Colonic mucosa (tissue), 4 donors: ENCODE measurements around the gene CACNA1H. TPM values are rescaled to one million over a fixed set of nuclear protein-coding genes. Genes with fewer than 3 reads are reported as not detected.

Experiments used
- DNase-seq: peaks from one replicate; pipeline ENCODE4 v3.0.0-alpha.2; 2020
- H3K27ac ChIP-seq: fragments of 200-600 bp; one replicate; pipeline ENCODE4 v1.8.0; 2021
- H3K27me3 ChIP-seq: fragments of 200-600 bp; one replicate; pipeline ENCODE4 v1.8.0; 2021
- H3K36me3 ChIP-seq: fragments of 200-600 bp; one replicate; pipeline ENCODE4 v1.8.0; 2021
- H3K4me1 ChIP-seq: fragments of 200-600 bp; one replicate; pipeline ENCODE4 v1.8.0; 2021; ENCODE audit warnings: mild to moderate bottlenecking
- H3K4me3 ChIP-seq: fragments of 200-600 bp; one replicate; pipeline ENCODE4 v1.8.0; 2021
- H3K9ac ChIP-seq, 2 donors: one replicate each; pipeline ENCODE4 v1.7.0; 2013; ENCODE audit warnings: control low read depth in 2 of 2, low read depth in 2 of 2, low read length in 2 of 2
- H3K9me3 ChIP-seq: fragments of 200-600 bp; one replicate; pipeline ENCODE4 v1.8.0; 2021
- CTCF ChIP-seq: fragments of 200-600 bp; IDR thresholded peaks from one replicate; pipeline ENCODE4 v1.8.0; 2022; ENCODE audit warnings: antibody characterized with exemption, mild to moderate bottlenecking
- intact Hi-C: fragments of 100-400 bp; cut with DNase I; formaldehyde crosslinking; loops from one replicate; pipeline ENCODE4 v1.14.1; 2022
- total RNA-seq, 2 donors: library from RNA; stranded (reverse); fragmentation: NEBNext Ultra II Directional in 1 of 2; extraction: Animal tissue kit (Norgen Biotek cat#: 25700) in 1 of 2; gene quantifications; one replicate each; pipeline ENCODE4 v1.2.1, GENCODE V29; 2021
- donor health status: healthy.
- donor health status: DM: no; HTN: no; CAD: no.
- donor health status: DM: no; HTN: no; CAD: no.

The CACNA1H gene
- total RNA-seq, 2 donors from 2014 or later = 2.1 to 14.6 TPM

- Histone ChIP-seq H3K4me3 (no peak overlapping the region), H3K27me3 (no peaks in the 10 kb centered on the region), H3K27ac (no peak overlapping the region), H3K4me1 (no peaks in the 10 kb centered on the region), H3K9me3 (no peaks in the 10 kb centered on the region), H3K9ac (no peak overlapping the region), H3K36me3 (no peaks in the 10 kb centered on the region)
- intact Hi-C loops = no loop called here
- no peak for TF ChIP-seq CTCF
- DNase-seq = no peak
Observed at GRCh38 chr16:1143761-1144450, 9.0 kb upstream of the CACNA1H start.

DNA sequence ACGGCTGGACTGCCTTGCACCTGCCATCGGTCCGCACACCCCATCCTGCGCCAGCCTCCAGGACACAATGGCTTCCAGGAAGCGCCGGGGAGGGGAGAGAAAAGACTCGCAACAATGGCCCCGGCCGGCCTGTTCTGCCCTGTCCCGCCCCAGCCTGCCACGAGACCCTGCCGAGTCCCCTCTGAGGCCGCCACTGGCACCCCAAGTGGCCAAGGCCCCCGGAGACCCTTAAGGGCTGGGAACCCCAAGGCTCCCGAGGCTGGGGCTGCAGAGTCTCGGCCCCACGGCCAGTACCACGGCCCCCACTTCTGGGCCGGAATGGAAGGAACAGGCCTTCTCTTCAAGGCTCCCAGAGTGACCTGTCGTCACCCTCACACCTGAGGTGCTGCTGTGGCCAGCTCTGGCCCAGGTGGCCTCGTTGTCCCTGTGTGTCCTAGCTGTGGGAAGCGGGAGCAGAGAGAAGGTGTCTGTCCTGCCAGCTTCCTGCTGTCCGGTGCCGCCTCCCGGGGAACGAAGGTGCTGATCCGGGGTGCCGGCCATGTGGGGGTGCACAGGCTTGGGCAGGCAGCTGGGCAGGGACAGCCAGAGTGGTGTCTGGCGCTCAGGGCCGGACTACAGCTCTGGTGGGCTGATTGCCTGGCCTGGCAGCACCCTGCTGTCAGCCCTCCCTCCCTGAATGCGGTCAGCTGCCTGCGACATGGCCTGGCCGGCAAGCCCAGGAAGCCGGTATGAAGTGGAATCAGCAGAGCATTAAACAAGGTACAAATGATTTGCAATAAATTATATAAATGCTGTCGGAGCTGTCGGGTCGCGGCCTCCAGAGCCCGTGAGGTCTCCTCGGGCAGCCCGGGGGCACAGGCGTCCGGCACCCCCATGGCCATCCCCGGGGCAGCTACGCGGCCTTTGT lies 8.2 kb upstream of the CACNA1H start:
- no peaks in the 10 kb centered on the region for H3K9me3 ChIP-seq
- intact Hi-C loops = no loop called here
- no peaks in the 10 kb centered on the region for H3K36me3 ChIP-seq
- H3K27ac ChIP-seq = no peak overlapping the region
- no peak for DNase-seq
- no peak for TF ChIP-seq CTCF
- no peaks in the 10 kb centered on the region for H3K27me3 ChIP-seq
- H3K4me3 ChIP-seq = no peak overlapping the region
- H3K9ac ChIP-seq = no peak overlapping the region
- H3K4me1 ChIP-seq = no peaks in the 10 kb centered on the region

GRCh38 chr16:1145383-1146100 lies 7.4 kb upstream of the CACNA1H start:
- H3K9ac ChIP-seq = no peak overlapping the region
- no peak overlapping the region for H3K27ac ChIP-seq
- TF ChIP-seq CTCF = no peak
- intact Hi-C loops = no loop called here
- no peaks in the 10 kb centered on the region for H3K9me3 ChIP-seq
- H3K36me3 ChIP-seq = no peaks in the 10 kb centered on the region
- H3K4me3 ChIP-seq = no peak overlapping the region
- no peaks in the 10 kb centered on the region for H3K4me1 ChIP-seq
- DNase-seq = no peak
- no peaks in the 10 kb centered on the region for H3K27me3 ChIP-seq

GRCh38 chr16:1146409-1146808 lies 6.5 kb upstream of the CACNA1H start:
- Histone ChIP-seq H3K27me3 (no peaks in the 10 kb centered on the region), H3K9me3 (no peaks in the 10 kb centered on the region), H3K4me1 (no peaks in the 10 kb centered on the region), H3K9ac (no peak overlapping the region), H3K4me3 (no peak overlapping the region), H3K27ac (no peak overlapping the region), H3K36me3 (no peaks in the 10 kb centered on the region)
- no peak for DNase-seq
- intact Hi-C loops = no loop called here
- no peak for TF ChIP-seq CTCF

DNA sequence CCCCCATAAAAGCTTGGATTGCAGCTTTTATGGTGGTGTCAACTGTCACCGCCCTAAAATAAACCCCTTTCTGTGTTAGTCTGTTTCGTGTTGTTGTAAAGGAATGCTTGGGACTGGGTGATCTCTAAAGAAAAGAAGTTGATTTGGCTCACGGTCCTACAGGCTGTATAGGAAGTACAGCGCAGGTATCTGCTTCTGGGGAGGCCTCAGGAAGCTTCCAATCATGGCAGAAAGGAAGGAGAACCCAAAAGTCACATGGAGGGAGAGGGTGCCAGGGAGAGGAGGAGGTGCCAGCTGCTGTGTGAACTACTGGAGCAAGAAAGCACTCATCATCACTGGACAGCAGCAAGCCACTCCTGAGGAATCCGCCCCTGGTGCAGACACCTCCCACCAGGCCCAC lies 5.9 kb upstream of the CACNA1H start:
- no peaks in the 10 kb centered on the region for H3K9me3 ChIP-seq
- no peak for DNase-seq
- no peaks in the 10 kb centered on the region for H3K36me3 ChIP-seq
- no peak for TF ChIP-seq CTCF
- intact Hi-C loops = no loop called here
- no peaks in the 10 kb centered on the region for H3K4me1 ChIP-seq
- H3K4me3 ChIP-seq = no peak overlapping the region
- peaks cover 4% of the 10 kb centered on the region for H3K27me3 ChIP-seq
- H3K9ac ChIP-seq = no peak overlapping the region
- H3K27ac ChIP-seq = no peak overlapping the region
